ENCODE data around the gene NUDT8. TPM values are rescaled to one million over a fixed set of nuclear protein-coding genes. Genes with fewer than 3 reads are reported as not detected.

Gene NUDT8
- total and polyA plus RNA-seq, 4 donors = 6.3 to 22.3 (median 16.0) TPM

GRCh38 chr11:67670316-67671210, 40.8 kb upstream of the NUDT8 start:
- Histone ChIP-seq H3K27me3 (ENCODE audit: control insufficient read depth in 3 of 3, insufficient read depth in 3 of 3, low read length in 2 of 3) (no peaks in the 10 kb centered on the region), H3K36me3 (ENCODE audit: control insufficient read depth in 4 of 4, insufficient read depth in 4 of 4, low read length in 4 of 4) (no peaks in the 10 kb centered on the region), H3K27ac (ENCODE audit: low read depth in 1 of 2, low read length in 1 of 2) (no peak overlapping the region), H3K4me1 (ENCODE audit: control insufficient read depth in 5 of 5, insufficient read depth in 5 of 5, low read length in 5 of 5) (peaks cover 0 to 15% (median 0%) of the 10 kb centered on the region in 5 donors), H3K4me3 (no peak overlapping the region), H3K9ac (ENCODE audit: insufficient read depth in 1 of 2, low read length in 2 of 2) (no peak overlapping the region), H3K9me3 (ENCODE audit: control insufficient read depth in 4 of 4, insufficient read depth in 3 of 4, low read length in 3 of 4) (peaks cover 0 to 7% (median 0%) of the 10 kb centered on the region in 4 donors)
- no peak for TF ChIP-seq CTCF (IDR thresholded peaks at IDR 0.05; ENCODE audit: control extremely low read depth, extremely low read depth)
- WGBS, 2 donors = 78 to 89% methylated on average over 23 of the region's 23 CpGs
- no peak for DNase-seq
- ATAC-seq (ENCODE audit: insufficient read depth, low FRiP score) = no peak

- DNase-seq = no peak
- Histone ChIP-seq H3K9me3 (ENCODE audit: control insufficient read depth in 4 of 4, insufficient read depth in 3 of 4, low read length in 3 of 4) (peaks cover 0 to 5% (median 0%) of the 10 kb centered on the region in 4 donors), H3K36me3 (ENCODE audit: control insufficient read depth in 4 of 4, insufficient read depth in 4 of 4, low read length in 4 of 4) (no peaks in the 10 kb centered on the region), H3K4me3 (no peak overlapping the region), H3K27me3 (ENCODE audit: control insufficient read depth in 3 of 3, insufficient read depth in 3 of 3, low read length in 2 of 3) (no peaks in the 10 kb centered on the region), H3K9ac (ENCODE audit: insufficient read depth in 1 of 2, low read length in 2 of 2) (no peak overlapping the region), H3K27ac (ENCODE audit: low read depth in 1 of 2, low read length in 1 of 2) (no peak overlapping the region), H3K4me1 (ENCODE audit: control insufficient read depth in 5 of 5, insufficient read depth in 5 of 5, low read length in 5 of 5) (no peaks in the 10 kb centered on the region)
- no peak for ATAC-seq (ENCODE audit: insufficient read depth, low FRiP score)
- no peak for TF ChIP-seq CTCF (IDR thresholded peaks at IDR 0.05; ENCODE audit: control extremely low read depth, extremely low read depth)
- WGBS, 2 donors = 60 to 70% methylated on average over 5 of the region's 5 CpGs
Measured at GRCh38 chr11:67668192-67668551, 38.4 kb upstream of the NUDT8 start.

GRCh38 chr11:67667490-67668191, 37.9 kb upstream of the NUDT8 start:
- H3K4me3 ChIP-seq = no peak overlapping the region
- DNase-seq (no peak), ATAC-seq (ENCODE audit: insufficient read depth, low FRiP score) (no peak)
- WGBS, 2 donors = 81 to 82% methylated on average over 26 of the region's 26 CpGs
- TF ChIP-seq CTCF (IDR thresholded peaks at IDR 0.05; ENCODE audit: control extremely low read depth, extremely low read depth) = no peak
- no peak overlapping the region for H3K9ac ChIP-seq (ENCODE audit: insufficient read depth in 1 of 2, low read length in 2 of 2)
- no peaks in the 10 kb centered on the region for H3K4me1 ChIP-seq (ENCODE audit: control insufficient read depth in 5 of 5, insufficient read depth in 5 of 5, low read length in 5 of 5)
- H3K27ac ChIP-seq (ENCODE audit: low read depth in 1 of 2, low read length in 1 of 2) = no peak overlapping the region
- no peaks in the 10 kb centered on the region for H3K36me3 ChIP-seq (ENCODE audit: control insufficient read depth in 4 of 4, insufficient read depth in 4 of 4, low read length in 4 of 4)
- no peaks in the 10 kb centered on the region for H3K27me3 ChIP-seq (ENCODE audit: control insufficient read depth in 3 of 3, insufficient read depth in 3 of 3, low read length in 2 of 3)
- peaks cover 0 to 5% (median 0%) of the 10 kb centered on the region in 4 donors for H3K9me3 ChIP-seq (ENCODE audit: control insufficient read depth in 4 of 4, insufficient read depth in 3 of 4, low read length in 3 of 4)

All from lung (tissue), 12 donors.